Measurements from ENCODE around the gene TEKTIP1. TPM values are rescaled to one million over a fixed set of nuclear protein-coding genes. Genes with fewer than 3 reads are reported as not detected.

Gene TEKTIP1
- total RNA-seq, 1 experiment from 2014 or later = 1.3 TPM

DNA sequence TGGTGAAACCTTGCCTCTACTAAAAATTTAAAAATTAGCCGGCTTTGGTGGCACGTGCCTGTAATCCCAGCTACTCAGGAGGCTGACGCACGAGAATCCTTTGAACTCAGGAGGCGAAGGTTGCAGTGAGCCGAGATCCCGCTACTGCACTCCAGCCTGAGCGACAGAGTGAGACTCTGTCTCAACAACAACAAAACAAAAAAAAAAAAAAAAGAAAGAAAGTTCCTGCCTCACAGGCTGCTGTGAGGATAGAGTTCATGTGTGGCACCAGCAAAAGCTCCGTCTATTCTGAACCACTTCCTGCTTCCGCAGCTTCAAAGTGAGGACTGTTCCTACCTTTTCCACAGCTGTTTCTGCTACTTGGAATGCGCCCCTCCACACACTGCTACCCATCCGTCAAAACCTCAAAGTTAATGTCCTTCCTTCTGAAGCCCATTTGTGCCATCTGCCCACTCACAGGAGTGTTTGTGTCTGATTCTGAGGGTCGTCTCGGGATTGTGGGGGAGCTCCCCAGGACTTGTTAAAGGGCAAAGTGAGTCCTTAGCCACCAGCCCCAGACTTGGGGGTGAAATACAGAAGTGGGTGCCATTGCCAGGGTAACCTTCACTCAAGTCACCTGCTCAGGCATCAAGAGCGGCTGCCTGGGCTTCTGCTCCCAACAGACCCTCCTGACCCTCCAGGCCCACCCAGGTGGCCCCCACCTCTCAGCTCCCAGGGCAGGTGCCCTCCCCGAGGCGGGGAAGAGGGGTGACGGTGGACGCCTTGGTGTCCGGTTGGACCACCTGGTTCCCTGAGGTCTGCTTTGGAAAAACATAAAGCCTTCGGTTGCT is 15.5 kb downstream of the TEKTIP1 start:
- H3K4me3 Mint-ChIP-seq = no peak overlapping the region; a peak in 1 of 5 replicates
- H3K56ac ChIP-seq (ENCODE audit: insufficient read length, low read depth, low read length) = no peak overlapping the region
- no peak overlapping the region for H3K27ac Mint-ChIP-seq

More for the DNA sequence above, 15.5 kb downstream of the TEKTIP1 start:
- Histone ChIP-seq H3K4me1 (ENCODE audit: insufficient read depth, low read length) (no peaks in the 10 kb centered on the region), H3K14ac (ENCODE audit: insufficient read depth, low read length) (no peak overlapping the region), H3K23me2 (ENCODE audit: insufficient read length, low read depth, low read length, poor library complexity, severe bottlenecking) (peaks cover 8% of the 10 kb centered on the region), H2AK5ac (ENCODE audit: insufficient read length, low read length) (no peak overlapping the region), H2BK20ac (ENCODE audit: low read depth, low read length, poor library complexity, severe bottlenecking) (no peak overlapping the region), H4K91ac (ENCODE audit: insufficient read length, low read depth, low read length) (no peak overlapping the region), H3K27me3 (ENCODE audit: insufficient read depth, low read length) (no peaks in the 10 kb centered on the region; the same call in 1 of the 2 replicates), H4K8ac (replicated peaks; ENCODE audit: insufficient read length, low read depth, low read length) (no peak overlapping the region), H2AFZ (ENCODE audit: low read length) (no peak overlapping the region), H3K18ac (ENCODE audit: insufficient read length, low read depth, low read length) (no peak overlapping the region), H3K79me2 (ENCODE audit: insufficient read depth, low read length) (no peaks in the 10 kb centered on the region), H2BK12ac (ENCODE audit: insufficient read length, low read depth, low read length) (no peak overlapping the region), H4K20me1 (ENCODE audit: control insufficient read depth, insufficient read depth, insufficient read length) (peaks cover 3% of the 10 kb centered on the region), H3T11ph (ENCODE audit: low read length) (no peak overlapping the region), H3K9me3 (ENCODE audit: control insufficient read depth, low read depth, low read length) (no peaks in the 10 kb centered on the region), H3K27ac (ENCODE audit: insufficient read length, low read depth, low read length) (no peak overlapping the region), H3K79me1 (ENCODE audit: insufficient read depth, low read depth, low read length, poor library complexity, severe bottlenecking) (no peaks in the 10 kb centered on the region), H3K4ac (ENCODE audit: low read depth, low read length) (no peak overlapping the region), H3K23ac (ENCODE audit: insufficient read length, low read depth, low read length) (no peak overlapping the region), H3K9ac (ENCODE audit: extremely low read depth, insufficient read length, low read length) (no peak overlapping the region), H2BK15ac (ENCODE audit: low read depth, low read length) (no peak overlapping the region), H2BK5ac (ENCODE audit: insufficient read length, low read length) (no peak overlapping the region), H4K5ac (ENCODE audit: insufficient read length, low read depth, low read length) (no peak overlapping the region), H3K4me2 (ENCODE audit: insufficient read depth, insufficient read length, low read length) (no peak overlapping the region), H2BK120ac (ENCODE audit: low read depth, low read length, poor library complexity, severe bottlenecking) (no peak overlapping the region)
- WGBS (ENCODE audit: extremely low coverage, insufficient read length, low lambda C conversion rate) = no CpG with 5 or more reads among the region's 21 CpGs
- no peak for TF ChIP-seq CTCF (conservative IDR thresholded peaks at IDR 0.05)
- Mint-ChIP-seq H3K27me3 (ENCODE audit: low read depth) (peaks cover 20% of the 10 kb centered on the region), H3K9me3 (no peaks in the 10 kb centered on the region), H3K36me3 (ENCODE audit: insufficient read depth in 1 of 3, low read depth in 3 of 3) (peaks cover 4 to 6% (median 5%) of the 10 kb centered on the region in 3 experiments; a peak in 3 of 7 replicates), H3K4me1 (peaks cover 12 to 15% of the 10 kb centered on the region in 2 experiments)
- DNase-seq = no peak
